HEK293T (cell line): ENCODE data around the gene MAD1L1.

Source experiments
- CTCF ChIA-PET: fragments of 350-600 bp; formaldehyde crosslinking; extraction: SDS; loops from one replicate; lab custom pipeline; 2021; ENCODE audit warnings: antibody characterized with exemption, inconsistent platforms; lab: Yijun Ruan, JAX
- POLR2A ChIA-PET: fragments of 350-600 bp; formaldehyde crosslinking; extraction: SDS; loops from one replicate; lab custom pipeline; 2020; ENCODE audit warnings: antibody characterized with exemption, inconsistent platforms; lab: Yijun Ruan, JAX
- DNase-seq: peaks from one replicate; pipeline ENCODE4 v3.0.0; 2012; ENCODE audit warnings: mixed read lengths; ENCODE audit errors: extremely low spot score
- ARNT ChIP-seq: fragments of 450-650 bp; IDR thresholded peaks from 2 replicates; pipeline ENCODE4 v1.6.1; 2017; ENCODE audit warnings: mild to moderate bottlenecking
- BHLHE40 ChIP-seq: fragments of 450-650 bp; IDR thresholded peaks from 2 replicates; pipeline ENCODE4 v1.6.1; 2016; ENCODE audit warnings: mild to moderate bottlenecking, moderate library complexity, borderline replicate concordance
- CTBP1 ChIP-seq: fragments of 450-650 bp; IDR thresholded peaks from 2 replicates; pipeline ENCODE4 v1.6.1; 2016; ENCODE audit warnings: borderline replicate concordance
- ELF4 ChIP-seq: fragments of 450-650 bp; IDR thresholded peaks from 2 replicates; pipeline ENCODE4 v1.6.1; 2017; ENCODE audit warnings: antibody characterized with exemption
- FOXA1 ChIP-seq: fragments of 450-650 bp; IDR thresholded peaks from 2 replicates; pipeline ENCODE4 v1.6.1; 2016; ENCODE audit warnings: mild to moderate bottlenecking
- FOXK2 ChIP-seq: fragments of 450-650 bp; IDR thresholded peaks from 2 replicates; pipeline ENCODE4 v1.6.1; 2016; ENCODE audit warnings: mild to moderate bottlenecking
- FOXM1 ChIP-seq: fragments of 450-650 bp; IDR thresholded peaks from 2 replicates; pipeline ENCODE4 v1.6.1; 2017; ENCODE audit warnings: mild to moderate bottlenecking, borderline replicate concordance
- HDGF ChIP-seq: fragments of 450-650 bp; IDR thresholded peaks from 2 replicates; pipeline ENCODE4 v1.6.1; 2017; ENCODE audit warnings: antibody characterized with exemption, borderline replicate concordance
- L3MBTL2 ChIP-seq: fragments of 450-650 bp; conservative IDR thresholded peaks from 2 replicates; pipeline ENCODE4 v1.6.1; 2016; ENCODE audit warnings: mild to moderate bottlenecking
- LEF1 ChIP-seq: fragments of 450-650 bp; IDR thresholded peaks from 2 replicates; pipeline ENCODE4 v1.6.1; 2017; ENCODE audit warnings: mild to moderate bottlenecking, borderline replicate concordance
- NFRKB ChIP-seq: fragments of 450-650 bp; IDR thresholded peaks from 2 replicates; pipeline ENCODE4 v1.6.1; 2016; ENCODE audit warnings: mild to moderate bottlenecking, moderate library complexity
- SP1 ChIP-seq: fragments of 450-650 bp; IDR thresholded peaks from 2 replicates; pipeline ENCODE4 v1.6.1; 2017
- SUZ12 ChIP-seq: fragments of 450-650 bp; IDR thresholded peaks from 2 replicates; pipeline ENCODE4 v1.6.1; 2016; ENCODE audit warnings: mild to moderate bottlenecking
- TARDBP ChIP-seq: fragments of 450-650 bp; IDR thresholded peaks from 2 replicates; pipeline ENCODE4 v1.6.1; 2016
- ZNF384 ChIP-seq: fragments of 450-650 bp; IDR thresholded peaks from 2 replicates; pipeline ENCODE4 v1.6.1; 2016
- TF ChIP-seq, protein P1 (sequence below): fragments of 450-650 bp; IDR thresholded peaks from 2 replicates; pipeline ENCODE4 v1.6.1; 2016

The MAD1L1 gene

DNA sequence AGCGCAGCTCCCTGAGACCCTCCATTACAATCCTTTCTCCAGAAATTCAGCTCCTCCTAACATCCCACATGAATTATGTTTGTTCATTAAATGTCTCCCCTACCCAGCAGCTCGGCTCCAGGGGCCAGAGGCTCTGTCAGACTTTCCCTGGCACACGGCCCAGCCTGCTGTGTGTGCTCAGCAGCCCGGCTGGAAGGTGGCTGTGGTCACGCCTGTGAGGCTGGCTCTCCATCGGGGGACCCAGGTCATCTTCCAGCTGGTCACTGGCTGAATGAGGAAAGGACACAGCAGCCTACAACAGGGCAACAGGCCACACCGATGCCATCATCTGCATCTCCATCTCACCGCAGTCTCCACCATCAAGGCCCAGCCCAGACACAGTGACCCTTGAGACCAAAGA is 219.8 kb downstream of the MAD1L1 start:
- no peak for DNase-seq
- TF ChIP-seq FOXK2 (no peak), FOXA1 (no peak), TARDBP (no peak), CTBP1 (no peak), BHLHE40 (no peak), ELF4 (no peak), NFRKB (no peak)

DNA sequence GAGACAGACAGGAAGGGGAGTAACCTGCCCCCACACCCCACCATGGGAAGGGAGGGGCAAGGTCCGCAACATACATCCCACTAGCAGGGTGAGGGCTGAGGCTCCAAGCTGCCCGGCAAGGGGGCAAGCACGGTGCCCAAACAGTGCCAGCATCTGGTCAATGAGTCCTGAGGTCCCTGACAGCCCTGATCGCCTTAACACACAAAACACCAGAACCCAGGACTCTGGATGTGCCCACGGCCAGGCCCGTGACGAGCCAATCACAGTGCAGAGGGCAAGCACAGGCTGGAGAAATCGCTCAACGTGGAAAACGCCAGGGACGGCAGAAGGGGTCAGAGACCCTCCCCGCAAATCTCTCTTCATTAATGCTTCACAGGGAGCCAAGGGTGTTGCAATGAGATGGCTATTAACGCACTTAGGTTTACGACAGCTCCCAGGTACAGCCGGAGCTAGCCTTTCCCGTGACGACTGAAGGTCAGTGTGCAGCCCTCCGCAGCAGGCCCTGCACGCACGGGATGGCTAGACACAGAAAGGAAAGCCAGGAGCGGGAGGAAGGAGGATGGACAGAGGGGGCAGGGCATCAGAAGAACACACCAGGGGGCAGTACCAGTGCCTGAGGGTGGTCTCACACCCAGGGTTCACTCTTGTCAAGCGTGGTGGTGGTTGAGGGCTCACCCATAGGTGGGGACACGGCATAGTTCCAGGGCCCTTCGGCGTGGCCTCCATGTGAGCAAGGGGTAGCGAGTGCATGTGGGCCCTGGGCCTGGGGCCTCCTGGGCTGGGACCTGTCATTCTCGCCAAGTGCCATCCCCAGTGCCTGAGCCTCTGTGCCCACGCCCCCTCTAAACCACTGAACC is 220.5 kb downstream of the MAD1L1 start:
- CTCF ChIA-PET, result no interaction called here
- POLR2A ChIA-PET, result no interaction called here
- no peak for DNase-seq
- TF ChIP-seq L3MBTL2, result no peak
- TF ChIP-seq, protein P1, sequence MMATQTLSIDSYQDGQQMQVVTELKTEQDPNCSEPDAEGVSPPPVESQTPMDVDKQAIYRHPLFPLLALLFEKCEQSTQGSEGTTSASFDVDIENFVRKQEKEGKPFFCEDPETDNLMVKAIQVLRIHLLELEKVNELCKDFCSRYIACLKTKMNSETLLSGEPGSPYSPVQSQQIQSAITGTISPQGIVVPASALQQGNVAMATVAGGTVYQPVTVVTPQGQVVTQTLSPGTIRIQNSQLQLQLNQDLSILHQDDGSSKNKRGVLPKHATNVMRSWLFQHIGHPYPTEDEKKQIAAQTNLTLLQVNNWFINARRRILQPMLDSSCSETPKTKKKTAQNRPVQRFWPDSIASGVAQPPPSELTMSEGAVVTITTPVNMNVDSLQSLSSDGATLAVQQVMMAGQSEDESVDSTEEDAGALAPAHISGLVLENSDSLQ, result no peak
- TF ChIP-seq FOXK2, result no peak
- TF ChIP-seq NFRKB, result no peak
- TF ChIP-seq ELF4, result no peak
- TF ChIP-seq ZNF384, result no peak
- no peak for TF ChIP-seq LEF1
- no peak for TF ChIP-seq ARNT
- no peak for TF ChIP-seq SUZ12
- no peak for TF ChIP-seq TARDBP
- TF ChIP-seq FOXA1, result no peak
- no peak for TF ChIP-seq FOXM1
- no peak for TF ChIP-seq SP1
- TF ChIP-seq CTBP1, result no peak
- TF ChIP-seq BHLHE40, result no peak
- no peak for TF ChIP-seq HDGF

More for the DNA sequence above, 219.8 kb downstream of the MAD1L1 start:
- ChIA-PET POLR2A (no interaction called here), CTCF (no interaction called here)

DNA sequence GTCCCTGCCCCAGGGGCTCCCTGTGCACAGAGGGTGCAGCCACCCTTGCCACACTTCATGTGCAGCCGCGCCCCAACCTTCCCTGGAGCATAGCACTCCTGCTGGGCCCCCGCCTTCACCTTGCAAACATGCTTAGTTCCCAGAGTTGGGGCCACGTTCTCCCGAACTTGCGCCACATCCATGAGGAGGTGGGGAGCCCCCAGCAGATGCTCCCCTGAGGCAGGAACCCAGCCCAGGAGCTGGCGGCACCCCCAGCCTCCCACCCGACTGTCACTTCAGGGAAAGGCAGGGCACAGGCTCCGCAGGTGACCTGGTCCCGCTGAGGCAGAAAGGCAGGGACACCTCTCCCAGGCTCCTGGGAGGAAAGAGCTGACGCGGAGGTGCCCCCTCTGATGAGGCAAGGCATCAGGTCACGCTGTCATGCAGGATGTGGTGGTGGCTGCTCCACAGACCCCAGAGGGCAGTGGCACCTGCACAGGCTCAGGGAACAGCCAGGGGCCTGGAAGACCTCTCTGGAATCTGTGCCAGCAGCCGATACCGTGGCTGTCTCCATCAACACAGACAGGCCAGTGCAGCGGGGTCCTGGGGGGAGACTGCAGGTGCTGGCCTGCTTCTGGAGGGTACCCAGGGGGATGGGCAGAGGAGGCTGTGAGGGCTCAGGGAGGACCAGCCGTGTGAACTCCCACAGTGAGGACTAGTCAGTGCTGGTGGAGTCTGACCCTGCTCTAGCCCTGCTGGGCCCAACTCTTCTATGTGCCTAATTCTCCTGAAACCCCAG is 221.3 kb downstream of the MAD1L1 start:
- CTCF ChIA-PET, result no interaction called here
- POLR2A ChIA-PET, result no interaction called here
- TF ChIP-seq FOXK2 (no peak), FOXM1 (no peak), NFRKB (no peak), LEF1 (no peak), TARDBP (no peak)
- TF ChIP-seq, protein P1, result no peak
- no peak for DNase-seq

DNA sequence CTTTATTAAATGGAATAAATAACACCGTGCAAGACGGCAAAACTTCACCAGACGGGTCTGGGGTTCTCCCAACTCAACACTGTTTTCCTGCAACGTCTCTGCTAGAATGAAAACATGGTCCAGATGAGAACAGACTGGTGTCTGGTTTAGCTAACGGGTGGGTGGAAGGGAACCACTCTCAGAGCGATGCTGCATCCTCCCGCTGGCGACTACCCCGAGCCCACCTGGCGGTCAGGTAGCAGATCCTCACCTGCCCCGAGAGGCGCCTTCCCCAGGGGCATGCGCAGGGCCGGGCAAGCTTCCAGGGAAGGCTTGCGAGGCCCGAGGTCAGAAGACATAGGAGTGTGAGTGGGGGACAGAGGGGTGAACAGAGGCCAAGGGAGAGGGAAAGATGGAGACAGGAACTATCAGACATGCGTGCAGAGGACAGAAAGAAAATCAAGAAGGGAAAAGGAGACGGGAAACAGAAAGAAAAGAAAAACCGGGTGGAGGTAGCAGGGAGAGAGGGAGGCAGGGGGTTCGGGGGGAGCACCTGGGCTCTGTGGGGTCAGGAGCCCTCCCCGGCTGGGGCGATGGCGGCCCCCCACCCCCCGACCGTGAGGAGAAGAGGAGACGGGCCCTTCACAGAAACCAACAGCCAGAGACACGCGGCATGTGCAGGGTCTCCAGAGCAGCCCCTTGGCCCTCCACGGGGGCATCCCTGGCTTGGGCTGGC is 222.0 kb downstream of the MAD1L1 start:
- no peak for DNase-seq

DNA sequence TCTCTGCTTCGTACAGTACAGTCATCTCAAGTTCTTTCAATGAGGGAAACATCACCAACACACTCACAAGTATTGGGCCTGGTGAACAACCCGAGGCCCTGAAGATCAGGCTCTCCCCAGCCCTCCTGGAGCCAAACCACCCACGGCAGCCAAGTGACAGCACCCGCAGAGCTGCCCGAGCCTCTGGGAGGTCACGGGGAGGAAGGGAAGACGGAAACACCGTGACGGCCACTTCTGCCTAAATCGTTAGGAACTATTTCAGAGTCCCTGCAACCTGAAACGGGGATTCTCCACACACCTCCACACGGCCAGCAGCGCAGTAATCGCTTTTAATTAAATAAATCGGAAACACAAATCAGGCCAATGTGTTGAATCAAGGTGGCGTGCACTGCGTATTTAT is 222.6 kb downstream of the MAD1L1 start:
- POLR2A ChIA-PET, result no interaction called here

More for the DNA sequence above, 222.0 kb downstream of the MAD1L1 start:
- TF ChIP-seq ELF4 (no peak), ZNF384 (no peak), NFRKB (no peak), BHLHE40 (no peak), TARDBP (no peak), HDGF (no peak), SUZ12 (no peak), L3MBTL2 (no peak), LEF1 (no peak), SP1 (no peak), FOXM1 (no peak), ARNT (no peak), CTBP1 (no peak), FOXK2 (no peak), FOXA1 (no peak)
- TF ChIP-seq, protein P1, result no peak
- POLR2A ChIA-PET, result no interaction called here
- CTCF ChIA-PET, result no interaction called here

More for the DNA sequence above, 222.6 kb downstream of the MAD1L1 start:
- CTCF ChIA-PET, result no interaction called here
- no peak for TF ChIP-seq LEF1
- no peak for TF ChIP-seq SP1
- no peak for TF ChIP-seq NFRKB
- no peak for TF ChIP-seq FOXM1
- no peak for TF ChIP-seq FOXA1
- no peak for TF ChIP-seq FOXK2
- TF ChIP-seq BHLHE40, result no peak
- TF ChIP-seq ZNF384, result no peak
- TF ChIP-seq ELF4, result no peak
- TF ChIP-seq TARDBP, result no peak
- TF ChIP-seq, protein P1, result no peak
- TF ChIP-seq ARNT, result no peak
- no peak for TF ChIP-seq HDGF
- no peak for DNase-seq
